B cell (primary cell): ENCODE data around the gene METAP2. TPM values are rescaled to one million over a fixed set of nuclear protein-coding genes. Genes with fewer than 3 reads are reported as not detected.

ENCODE experiments used
- ATAC-seq: fragments of 200-7000 bp; cut with Tn5 transposase; one replicate; pipeline ENCODE4 v1.10.0; 2021; ENCODE audit warnings: low read depth, mild to moderate bottlenecking, moderate number of reproducible peaks, moderate library complexity
- CTCF ChIA-PET: fragments of 350-600 bp; sonication (Branson Sonifier 250); formaldehyde crosslinking; loops from one replicate; lab custom pipeline; 2021; ENCODE audit warnings: antibody characterized with exemption, inconsistent platforms; lab: Charles Lee
- POLR2A ChIA-PET: fragments of 350-600 bp; sonication (Branson Sonifier 250); formaldehyde crosslinking; loops from one replicate; lab custom pipeline; 2021; ENCODE audit warnings: antibody characterized with exemption; lab: Charles Lee
- DNase-seq: peaks from one replicate; pipeline ENCODE4 v3.0.0; 2013
- H2AFZ ChIP-seq: 2 replicates; pipeline ENCODE4 v1.6.1; 2012; ENCODE audit warnings: mild to moderate bottlenecking, low read depth, low read length; ENCODE audit not compliant: insufficient read depth, poor library complexity, severe bottlenecking
- H3K27ac ChIP-seq, 2 donors: 1 replicate in 1 of 2; 2 replicates in 1 of 2; pipeline ENCODE4 v1.5.1; 2012 to 2013; ENCODE audit warnings: low read length in 2 of 2, mild to moderate bottlenecking in 2 of 2, moderate library complexity in 1 of 2
- H3K27me3 ChIP-seq, 4 experiments: fragments of 200-600 bp in 1 of 4; sonication (generic) in 1 of 4; replicated peaks in 1 of 4; 1 replicate in 2 of 4; 2 replicates in 2 of 4; pipeline versions ENCODE4 v1.6.1 to v1.7.0; 2013 to 2016; ENCODE audit warnings: low read length in 3 of 4, mild to moderate bottlenecking in 2 of 4, mixed read lengths in 1 of 4, moderate library complexity in 1 of 4; ENCODE audit not compliant: insufficient read depth in 4 of 4, control insufficient read depth in 3 of 4; ENCODE audit errors: control extremely low read depth in 1 of 4
- H3K36me3 ChIP-seq, 2 experiments: replicated peaks in 1 of 2; 1 replicate in 1 of 2; 2 replicates in 1 of 2; pipeline versions ENCODE4 v1.6.1 to v1.7.1; 2013; ENCODE audit warnings: low read length in 1 of 2; ENCODE audit not compliant: insufficient read depth in 2 of 2, control insufficient read depth in 1 of 2; ENCODE audit errors: control extremely low read depth in 1 of 2, extremely low read depth in 1 of 2
- H3K4me1 ChIP-seq, 2 donors: fragments of 200-600 bp in 1 of 2; sonication (generic) in 1 of 2; 1 replicate in 1 of 2; 2 replicates in 1 of 2; pipeline versions ENCODE4 v1.5.1 to v1.6.1; 2013 to 2017; ENCODE audit warnings: low read length in 2 of 2; ENCODE audit not compliant: control insufficient read depth in 2 of 2, insufficient read depth in 2 of 2
- H3K4me2 ChIP-seq: replicated peaks from 2 replicates; pipeline ENCODE3; 2012; ENCODE audit warnings: mild to moderate bottlenecking, low read depth, low read length; ENCODE audit not compliant: poor library complexity, severe bottlenecking
- H3K4me3 ChIP-seq, 5 experiments: fragments of 200-600 bp in 1 of 5; sonication (generic) in 1 of 5; 1 replicate in 3 of 5; 2 replicates in 2 of 5; pipeline versions ENCODE4 v1.5.1 to v1.7.0; 2011 to 2016; ENCODE audit warnings: low read length in 4 of 5, mild to moderate bottlenecking in 4 of 5, low read depth in 2 of 5, control low read depth in 1 of 5, moderate library complexity in 1 of 5; ENCODE audit not compliant: insufficient read depth in 1 of 5; ENCODE audit errors: control extremely low read depth in 1 of 5, extremely low read depth in 1 of 5
- H3K79me2 ChIP-seq: fragments of 200-600 bp; sonication (generic); one replicate; pipeline ENCODE4 v1.6.0; 2016; ENCODE audit warnings: low read length; ENCODE audit not compliant: control insufficient read depth, insufficient read depth
- H3K9ac ChIP-seq: fragments of 200-600 bp; sonication (generic); 2 replicates; pipeline ENCODE4 v1.6.1; 2017; ENCODE audit warnings: mild to moderate bottlenecking, low read length, moderate library complexity
- H3K9me3 ChIP-seq, 3 donors: one replicate each; pipeline versions ENCODE4 v1.6.1 to v1.7.1; 2013; ENCODE audit warnings: low read length in 2 of 3; ENCODE audit not compliant: control insufficient read depth in 2 of 3, insufficient read depth in 1 of 3; ENCODE audit errors: control extremely low read depth in 1 of 3
- H4K20me1 ChIP-seq: 2 replicates; pipeline ENCODE4 v1.6.0; 2012; ENCODE audit warnings: mild to moderate bottlenecking, low read length; ENCODE audit not compliant: insufficient read depth, control insufficient read depth, poor library complexity, severe bottlenecking
- H3K27ac Mint-ChIP-seq: one replicate; pipeline ENCODE4 v1.8.0; 2021; ENCODE audit warnings: mixed read lengths
- H3K27me3 Mint-ChIP-seq: one replicate; pipeline ENCODE4 v1.8.0; 2021; ENCODE audit warnings: mixed read lengths
- H3K4me1 Mint-ChIP-seq: one replicate; pipeline ENCODE4 v1.8.0; 2021; ENCODE audit warnings: mixed read lengths
- H3K4me3 Mint-ChIP-seq: one replicate; pipeline ENCODE4 v1.8.0; 2021; ENCODE audit warnings: mixed read lengths
- H3K9me3 Mint-ChIP-seq: one replicate; pipeline ENCODE4 v1.8.0; 2022; ENCODE audit warnings: mixed read lengths; ENCODE audit not compliant: insufficient read depth
- CTCF ChIP-seq: fragments of 200-600 bp; IDR thresholded peaks from one replicate; pipeline ENCODE4 v1.8.0; 2022; ENCODE audit warnings: antibody characterized with exemption, mild to moderate bottlenecking
- EZH2 ChIP-seq: IDR thresholded peaks from 2 replicates; pipeline ENCODE4 v1.6.1; 2012; ENCODE audit warnings: borderline replicate concordance, low read depth, mild to moderate bottlenecking, moderate library complexity, low read length; ENCODE audit not compliant: insufficient read depth, poor library complexity, severe bottlenecking
- WGBS: methylation state at CpG from one replicate; pipeline ENCODE4 v1.1.5; 2013; ENCODE audit warnings: missing lambda C conversion rate; ENCODE audit not compliant: insufficient coverage; 5-methylcytosine and 5-hydroxymethylcytosine counted together
- intact Hi-C: fragments of 100-400 bp; cut with micrococcal nuclease; formaldehyde crosslinking; loops from one replicate; pipeline ENCODE4 v1.10.0; 2022
- polyA plus RNA-seq: library from polyadenylated mRNA; depleted of rRNA; stranded (reverse); fragments of >200 nt; gene quantifications from 2 replicates; pipeline ENCODE4 v1.2.3, GENCODE V29; 2012
- total RNA-seq, 2 donors: library from RNA; stranded (reverse); fragments of 120-200 nt in 1 of 2; gene quantifications; 1 replicate in 1 of 2; 2 replicates in 1 of 2; pipeline versions ENCODE4 v1.2.3 to v1.2.4, GENCODE V29; 2013 to 2022

METAP2 gene
- total and polyA plus RNA-seq, 2 donors (not counting 1 experiment from before 2014, with no cell fraction given): 15.3 to 49.9 TPM

- Histone ChIP-seq H3K9ac (no peak overlapping the region), H3K4me2 (no peak overlapping the region), H3K27ac (no peak overlapping the region), H4K20me1 (no peaks in the 10 kb centered on the region), H3K4me1 (peaks cover 7 to 8% of the 10 kb centered on the region in 2 donors), H3K27me3 (no peaks in the 10 kb centered on the region), H3K9me3 (no peaks in the 10 kb centered on the region), H3K36me3 (no peaks in the 10 kb centered on the region), H3K79me2 (no peaks in the 10 kb centered on the region), H3K4me3 (no peak overlapping the region), H2AFZ (no peak overlapping the region)
- Mint-ChIP-seq H3K4me1 (peaks cover 11% of the 10 kb centered on the region), H3K27ac (no peak overlapping the region), H3K4me3 (no peak overlapping the region), H3K27me3 (no peaks in the 10 kb centered on the region), H3K9me3 (no peaks in the 10 kb centered on the region)
- DNase-seq: no peak
- ATAC-seq: no peak
- intact Hi-C loops: no loop called here
- TF ChIP-seq EZH2 (no peak), CTCF (no peak)
- POLR2A ChIA-PET: no interaction called here
- CTCF ChIA-PET: interaction anchor here (0.6 kb wide), 1 partner anchor 21 kb away, joined by 3 read pairs; no protein-coding TSS in a partner anchor
- WGBS: 96% methylated on average over 4 of the region's 8 CpGs
Observed at GRCh38 chr12:95424271-95424994, 49.5 kb upstream of the METAP2 start.

- H3K9me3 ChIP-seq: no peaks in the 10 kb centered on the region
- no peaks in the 10 kb centered on the region for H3K27me3 ChIP-seq
- TF ChIP-seq CTCF (no peak), EZH2 (no peak)
- no peaks in the 10 kb centered on the region for H3K9me3 Mint-ChIP-seq
- H3K9ac ChIP-seq: no peak overlapping the region
- no peak overlapping the region for H3K4me3 Mint-ChIP-seq
- peaks cover 7 to 8% of the 10 kb centered on the region in 2 donors for H3K4me1 ChIP-seq
- no peak overlapping the region for H3K27ac Mint-ChIP-seq
- ChIA-PET CTCF (no interaction called here), POLR2A (no interaction called here)
- H3K4me2 ChIP-seq: no peak overlapping the region
- no peak overlapping the region for H3K27ac ChIP-seq
- intact Hi-C loops: no loop called here
- H2AFZ ChIP-seq: no peak overlapping the region
- peaks cover 11% of the 10 kb centered on the region for H3K4me1 Mint-ChIP-seq
- DNase-seq (no peak), ATAC-seq (no peak)
- H3K79me2 ChIP-seq: no peaks in the 10 kb centered on the region
- 97% methylated on average over 7 of the region's 8 CpGs for WGBS
- no peaks in the 10 kb centered on the region for H3K36me3 ChIP-seq
- no peak overlapping the region for H3K4me3 ChIP-seq
- H4K20me1 ChIP-seq: no peaks in the 10 kb centered on the region
- H3K27me3 Mint-ChIP-seq: peaks cover 4% of the 10 kb centered on the region
Observed at GRCh38 chr12:95429172-95429510, 44.8 kb upstream of the METAP2 start.
